ENCODE results near the gene ZNF41. TPM values are rescaled to one million over a fixed set of nuclear protein-coding genes. Genes with fewer than 3 reads are reported as not detected.
A peak's percentile ranks its signal among the peaks of the same experiment; 100 is the strongest.

Gene ZNF41
- total RNA-seq (2014; rRNA removed; shearing (Covaris generic)), result 6.3 and 6.4 TPM in 2 replicates
- 1.1 and 2.0 TPM in 2 replicates for polyA plus RNA-seq (2016; fragmentation: Nextera tagmentation; extraction: Ambion mirVana)
- long read RNA-seq, result 0 reads

- Mint-ChIP-seq H3K27me3 (ENCODE audit: insufficient read depth, low read depth, poor library complexity) (no peaks in the 10 kb centered on the region), H3K36me3 (ENCODE audit: low read depth) (no peaks in the 10 kb centered on the region), H3K4me1 (peaks cover 13% of the 10 kb centered on the region), H3K4me3 (peak within 1 kb of the TSS; percentile 79), H3K9me3 (no peaks in the 10 kb centered on the region), H3K27ac (peak within 1 kb of the TSS; percentile 89)
- Histone ChIP-seq H3K4me3 (peak within 1 kb of the TSS; percentile 67), H3K4me2 (peak within 1 kb of the TSS; percentile 84), H3K27ac (ENCODE audit: low read depth) (peak within 1 kb of the TSS; percentile 94; the same call in 1 of the 2 replicates), H3K36me3 (ENCODE audit: insufficient read depth) (no peaks in the 10 kb centered on the region), H3K27me3 (ENCODE audit: insufficient read depth) (no peaks in the 10 kb centered on the region), H2AFZ (peak within 1 kb of the TSS; percentile 66), H3K79me2 (replicated peaks; ENCODE audit: insufficient read depth) (peaks cover 26% of the 10 kb centered on the region), H3K9me2 (ENCODE audit: insufficient read depth) (no peaks in the 10 kb centered on the region), H4K20me1 (replicated peaks; ENCODE audit: insufficient read depth) (no peaks in the 10 kb centered on the region), H3K4me1 (ENCODE audit: insufficient read depth) (no peaks in the 10 kb centered on the region), H3F3A (replicated peaks; ENCODE audit: low read depth) (no peaks in the 10 kb centered on the region)
- DNase-seq (ENCODE audit: low spot score), result peak; percentile 80
- ATAC-seq, result peak; percentile 97
- TF ChIP-seq ZNF331 (CRISPR knock-in tag; IDR thresholded peaks at IDR 0.05; ENCODE audit: low read depth) (no peak), POLR2AphosphoS5 (IDR thresholded peaks at IDR 0.05; ENCODE audit: low read depth) (peak; percentile 60), ZNF114 (CRISPR knock-in tag; IDR thresholded peaks at IDR 0.05) (no peak)
Measured at GRCh38 chrX:47482512-47483305, at the start of gene ZNF41. Gene ZNF41 (minus strand): TSS chrX:47483222. CDS start chrX:47467481, 15,741 bp downstream.

- Histone ChIP-seq H3K27me3 (ENCODE audit: insufficient read depth) (no peaks in the 10 kb centered on the region), H3K4me1 (ENCODE audit: insufficient read depth) (no peaks in the 10 kb centered on the region), H2AFZ (no peak overlapping the region), H3K79me2 (replicated peaks; ENCODE audit: insufficient read depth) (no peaks in the 10 kb centered on the region), H3K4me2 (no peak overlapping the region), H4K20me1 (replicated peaks; ENCODE audit: insufficient read depth) (no peaks in the 10 kb centered on the region), H3K36me3 (ENCODE audit: insufficient read depth) (no peaks in the 10 kb centered on the region), H3K27ac (ENCODE audit: low read depth) (no peak overlapping the region), H3F3A (replicated peaks; ENCODE audit: low read depth) (no peaks in the 10 kb centered on the region), H3K9me2 (ENCODE audit: insufficient read depth) (no peaks in the 10 kb centered on the region), H3K4me3 (no peak overlapping the region)
- TF ChIP-seq NANOG (IDR thresholded peaks at IDR 0.05; ENCODE audit: borderline replicate concordance), result no peak
- TF ChIP-seq STAT1 (IDR thresholded peaks at IDR 0.05; ENCODE audit: unreplicated experiment), result no peak
- no peak for TF ChIP-seq ZNF462 (CRISPR knock-in tag; IDR thresholded peaks at IDR 0.05)
- no peak for TF ChIP-seq EZH2 (IDR thresholded peaks at IDR 0.05; ENCODE audit: low read depth, unreplicated experiment)
- no peak for TF ChIP-seq POLR2AphosphoS5 (IDR thresholded peaks at IDR 0.05; ENCODE audit: low read depth)
- TF ChIP-seq ETS1 (IDR thresholded peaks at IDR 0.05), result no peak
- TF ChIP-seq CREB1 (CRISPR knock-in tag; IDR thresholded peaks at IDR 0.05; ENCODE audit: low read depth), result no peak
- TF ChIP-seq REST (IDR thresholded peaks at IDR 0.05; ENCODE audit: unreplicated experiment), result no peak
- Mint-ChIP-seq H3K4me3 (no peak overlapping the region), H3K27me3 (ENCODE audit: insufficient read depth, low read depth, poor library complexity) (peaks cover 2% of the 10 kb centered on the region), H3K36me3 (ENCODE audit: low read depth) (no peaks in the 10 kb centered on the region), H3K4me1 (no peaks in the 10 kb centered on the region), H3K27ac (no peak overlapping the region), H3K9me3 (no peaks in the 10 kb centered on the region)
- DNase-seq (ENCODE audit: low spot score) (no peak), ATAC-seq (no peak)
Measured at GRCh38 chrX:47530049-47530448, 47.0 kb upstream of the ZNF41 start.

Measured in GM23338 (cell line).